SIG-M5 treated with dmso at 0.1 percent for 504 hours (cell line): ENCODE measurements around the gene PSMD4.
"Not testable (repeated sequence)": the region's sequence is repeated elsewhere in the genome, so short reads cannot be mapped to it uniquely, and the experiment has no call there.

Experiments used
- DNase-seq: peaks from one replicate; lab custom pipeline; 2025; ENCODE audit not compliant: unreplicated experiment; lab: John Stamatoyannopoulos, UW

Gene PSMD4

GRCh38 chr1:151267760-151268159 is 13.2 kb downstream of the PSMD4 start:
- DNase-seq, result no peak

- no peak for DNase-seq
Observed at GRCh38 chr1:151273924-151274466, 19.5 kb downstream of the PSMD4 start.

- DNase-seq, result not testable (repeated sequence)
Observed at GRCh38 chr1:151275341-151275740, 20.8 kb downstream of the PSMD4 start.

GRCh38 chr1:151277249-151277648 is 22.7 kb downstream of the PSMD4 start:
- peak; percentile 100 for DNase-seq

- peak; percentile 99 for DNase-seq
Observed at GRCh38 chr1:151281225-151281968, 26.9 kb downstream of the PSMD4 start.

GRCh38 chr1:151281969-151282882 is 27.7 kb downstream of the PSMD4 start, which contains the start of gene ZNF687:
ZNF687 (plus strand) TSS chr1:151282299; CDS start chr1:151286292, 3,993 bp downstream.
- DNase-seq, result peak; percentile 100

GRCh38 chr1:151282883-151283725 is 28.6 kb downstream of the PSMD4 start:
- peak; percentile 47 for DNase-seq

- DNase-seq, result no peak
Observed at GRCh38 chr1:151284013-151284577, 29.6 kb downstream of the PSMD4 start.

- no peak for DNase-seq
Observed at GRCh38 chr1:151286619-151287340, 32.2 kb downstream of the PSMD4 start.

- DNase-seq, result no peak
Observed at GRCh38 chr1:151287341-151287699, 32.8 kb downstream of the PSMD4 start.

- no peak for DNase-seq
Observed at GRCh38 chr1:151287767-151288500, 33.4 kb downstream of the PSMD4 start.

GRCh38 chr1:151288502-151288901 is 34.0 kb downstream of the PSMD4 start:
- no peak for DNase-seq

GRCh38 chr1:151289080-151289935 is 34.8 kb downstream of the PSMD4 start:
- no peak for DNase-seq

- DNase-seq, result no peak
Observed at GRCh38 chr1:151289991-151290708, 35.6 kb downstream of the PSMD4 start.

- DNase-seq, result no peak
Observed at GRCh38 chr1:151290709-151291303, 36.3 kb downstream of the PSMD4 start.

- no peak for DNase-seq
Observed at GRCh38 chr1:151292207-151293030, 37.9 kb downstream of the PSMD4 start.
